H9 (cell line): ENCODE results near the gene SPRYD7. TPM values are rescaled to one million over a fixed set of nuclear protein-coding genes. Genes with fewer than 3 reads are reported as not detected.
A peak's percentile ranks its signal among the peaks of the same experiment; 100 is the strongest.

Experiments
- DNase-seq: peaks from one replicate; pipeline ENCODE4 v3.0.0-alpha.2; 2017
- H2AFZ ChIP-seq: one replicate; pipeline ENCODE4 v1.6.1; 2013; ENCODE audit warnings: mild to moderate bottlenecking, low read length, control low read depth, moderate library complexity
- H2AK5ac ChIP-seq: 2 replicates; pipeline ENCODE4 v1.6.1; 2013; ENCODE audit warnings: low read length, control low read depth, mixed read lengths; ENCODE audit not compliant: insufficient read length
- H2BK120ac ChIP-seq: one replicate; pipeline ENCODE4 v1.6.1; 2013; ENCODE audit warnings: low read depth, mild to moderate bottlenecking, low read length, control low read depth, inconsistent platforms; ENCODE audit not compliant: poor library complexity, severe bottlenecking
- H2BK12ac ChIP-seq: 2 replicates; pipeline ENCODE4 v1.6.1; 2013; ENCODE audit warnings: low read length, control low read depth, mixed read lengths, low read depth; ENCODE audit not compliant: insufficient read length
- H2BK15ac ChIP-seq: 2 replicates; pipeline ENCODE4 v1.6.1; 2013; ENCODE audit warnings: low read depth, low read length, control low read depth
- H2BK20ac ChIP-seq: one replicate; pipeline ENCODE4 v1.6.1; 2013; ENCODE audit warnings: low read depth, mild to moderate bottlenecking, low read length, control low read depth, inconsistent platforms; ENCODE audit not compliant: poor library complexity, severe bottlenecking
- H2BK5ac ChIP-seq: 2 replicates; pipeline ENCODE4 v1.6.1; 2013; ENCODE audit warnings: low read length, control low read depth, mixed read lengths; ENCODE audit not compliant: insufficient read length
- H3K14ac ChIP-seq: 2 replicates; pipeline ENCODE4 v1.6.1; 2013; ENCODE audit warnings: low read length, control low read depth; ENCODE audit not compliant: insufficient read depth
- H3K18ac ChIP-seq: 2 replicates; pipeline ENCODE4 v1.6.1; 2013; ENCODE audit warnings: low read depth, mild to moderate bottlenecking, mixed read lengths, low read length, control low read depth; ENCODE audit not compliant: insufficient read length
- H3K23ac ChIP-seq: 2 replicates; pipeline ENCODE4 v1.6.1; 2013; ENCODE audit warnings: low read length, control low read depth, mixed read lengths, low read depth; ENCODE audit not compliant: insufficient read length
- H3K23me2 ChIP-seq: 2 replicates; pipeline ENCODE4 v1.6.1; 2013; ENCODE audit warnings: low read depth, mild to moderate bottlenecking, mixed read lengths, low read length, control low read depth; ENCODE audit not compliant: insufficient read length, poor library complexity, severe bottlenecking
- H3K27ac ChIP-seq: 2 replicates; pipeline ENCODE4 v1.5.1; 2013; ENCODE audit warnings: low read length, control low read depth, mixed read lengths, low read depth; ENCODE audit not compliant: insufficient read length
- H3K27me3 ChIP-seq: 2 replicates; pipeline ENCODE4 v1.6.1; 2013; ENCODE audit warnings: low read length, control low read depth, inconsistent platforms; ENCODE audit not compliant: insufficient read depth
- H3K4ac ChIP-seq: 2 replicates; pipeline ENCODE4 v1.6.1; 2013; ENCODE audit warnings: low read depth, mild to moderate bottlenecking, control low read depth, inconsistent platforms, low read length, moderate library complexity
- H3K4me1 ChIP-seq: 2 replicates; pipeline ENCODE4 v1.6.1; 2013; ENCODE audit warnings: low read length, control low read depth, inconsistent platforms; ENCODE audit not compliant: insufficient read depth
- H3K4me2 ChIP-seq: 2 replicates; pipeline ENCODE4 v1.6.1; 2013; ENCODE audit warnings: low read length, control low read depth, mixed read lengths; ENCODE audit not compliant: insufficient read length, insufficient read depth
- H3K56ac ChIP-seq: 2 replicates; pipeline ENCODE4 v1.6.1; 2013; ENCODE audit warnings: low read depth, mild to moderate bottlenecking, mixed read lengths, low read length, control low read depth; ENCODE audit not compliant: insufficient read length
- H3K79me1 ChIP-seq: 2 replicates; pipeline ENCODE4 v1.6.1; 2013; ENCODE audit warnings: low read depth, mild to moderate bottlenecking, moderate library complexity, low read length, control low read depth, inconsistent platforms; ENCODE audit not compliant: insufficient read depth, poor library complexity, severe bottlenecking
- H3K79me2 ChIP-seq: 2 replicates; pipeline ENCODE4 v1.6.1; 2013; ENCODE audit warnings: low read length, control low read depth, inconsistent platforms; ENCODE audit not compliant: insufficient read depth
- H3K9ac ChIP-seq: 2 replicates; pipeline ENCODE4 v1.6.1; 2013; ENCODE audit warnings: low read length, control low read depth, mixed read lengths; ENCODE audit not compliant: insufficient read length; ENCODE audit errors: extremely low read depth
- H3K9me3 ChIP-seq: one replicate; pipeline ENCODE4 v1.6.1; 2013; ENCODE audit warnings: low read depth, low read length, inconsistent platforms; ENCODE audit not compliant: control insufficient read depth
- H3T11ph ChIP-seq: one replicate; pipeline ENCODE4 v1.6.1; 2013; ENCODE audit warnings: mild to moderate bottlenecking, low read length, control low read depth, inconsistent platforms
- H4K20me1 ChIP-seq: one replicate; pipeline ENCODE4 v1.6.1; 2013; ENCODE audit not compliant: control insufficient read depth, insufficient read length, insufficient read depth
- H4K5ac ChIP-seq: 2 replicates; pipeline ENCODE4 v1.6.1; 2013; ENCODE audit warnings: low read depth, mild to moderate bottlenecking, mixed read lengths, low read length, control low read depth; ENCODE audit not compliant: insufficient read length
- H4K8ac ChIP-seq: replicated peaks from 2 replicates; pipeline ENCODE4 v1.6.1; 2013; ENCODE audit warnings: low read length, control low read depth, mixed read lengths, low read depth; ENCODE audit not compliant: insufficient read length
- H4K91ac ChIP-seq: 2 replicates; pipeline ENCODE4 v1.6.1; 2013; ENCODE audit warnings: low read depth, mild to moderate bottlenecking, moderate library complexity, mixed read lengths, low read length, control low read depth; ENCODE audit not compliant: insufficient read length
- H3K27ac Mint-ChIP-seq, 3 experiments: 2 replicates in 2 of 3; 3 replicates in 1 of 3; pipeline ENCODE4 v1.8.0; 2020 to 2021; ENCODE audit warnings: mixed read lengths in 3 of 3, mild to moderate bottlenecking in 1 of 3, moderate library complexity in 1 of 3
- H3K27me3 Mint-ChIP-seq: 2 replicates; pipeline ENCODE4 v1.8.0; 2021; ENCODE audit warnings: low read depth, mild to moderate bottlenecking, moderate library complexity, mixed read lengths
- H3K36me3 Mint-ChIP-seq, 3 experiments: 2 replicates in 2 of 3; 3 replicates in 1 of 3; pipeline ENCODE4 v1.8.0; 2020 to 2021; ENCODE audit warnings: low read depth in 3 of 3, mixed read lengths in 3 of 3; ENCODE audit not compliant: insufficient read depth in 1 of 3
- H3K4me1 Mint-ChIP-seq, 2 experiments: 2 replicates each; pipeline ENCODE4 v1.8.0; 2020; ENCODE audit warnings: mixed read lengths in 2 of 2
- H3K4me3 Mint-ChIP-seq, 2 experiments: 2 replicates in 1 of 2; 3 replicates in 1 of 2; pipeline ENCODE4 v1.8.0; 2020 to 2021; ENCODE audit warnings: mild to moderate bottlenecking in 2 of 2, mixed read lengths in 2 of 2, moderate library complexity in 1 of 2
- H3K9me3 Mint-ChIP-seq, 2 experiments: 2 replicates in 1 of 2; 3 replicates in 1 of 2; pipeline ENCODE4 v1.8.0; 2020; ENCODE audit warnings: mild to moderate bottlenecking in 2 of 2, mixed read lengths in 2 of 2, moderate library complexity in 1 of 2
- WGBS: extraction: QIAGEN DNeasy Blood & Tissue Kit; methylation state at CpG from one replicate; pipeline ENCODE4 v1.1.7; 2013; ENCODE audit warnings: missing lambda C conversion rate, low lambda C conversion rate, mixed read lengths; ENCODE audit not compliant: insufficient read length; ENCODE audit errors: extremely low coverage; 5-methylcytosine and 5-hydroxymethylcytosine counted together
- total RNA-seq: library from RNA; stranded (reverse); gene quantifications from 2 replicates; pipeline ENCODE4 v1.2.1, GENCODE V29; 2021
- TF ChIP-seq, protein P1 (sequence below): fragments of 200-600 bp; sonication (generic); conservative IDR thresholded peaks from 3 replicates; pipeline ENCODE4 v1.8.0; 2021; ENCODE audit warnings: antibody characterized with exemption, mild to moderate bottlenecking

Gene SPRYD7
- total RNA-seq, 1 experiment from 2014 or later: 1.8 TPM

- no peaks in the 10 kb centered on the region for H3K23me2 ChIP-seq
- H3K27me3 ChIP-seq: no peaks in the 10 kb centered on the region
- H4K5ac ChIP-seq: no peak overlapping the region
- no peak overlapping the region for H2BK5ac ChIP-seq
- no peaks in the 10 kb centered on the region for H4K20me1 ChIP-seq
- H3K23ac ChIP-seq: no peak overlapping the region
- no peak overlapping the region for H2AFZ ChIP-seq
- peak; percentile 29 for DNase-seq
- no peak overlapping the region for H3K56ac ChIP-seq
- H2BK15ac ChIP-seq: no peak overlapping the region
- Mint-ChIP-seq H3K9me3 (peaks cover 0 to 4% of the 10 kb centered on the region in 2 experiments; a peak in 1 of 5 replicates), H3K27me3 (no peaks in the 10 kb centered on the region), H3K36me3 (no peaks in the 10 kb centered on the region; a peak in 1 of 7 replicates), H3K4me3 (no peak overlapping the region), H3K27ac (no peak overlapping the region), H3K4me1 (no peaks in the 10 kb centered on the region)
- H4K91ac ChIP-seq: no peak overlapping the region
- no peak overlapping the region for H3K27ac ChIP-seq
- H2BK20ac ChIP-seq: no peak overlapping the region
- H3K79me1 ChIP-seq: no peaks in the 10 kb centered on the region
- no peak overlapping the region for H3T11ph ChIP-seq
- no peak overlapping the region for H3K4ac ChIP-seq
- no CpG with 5 or more reads among the region's 5 CpGs for WGBS
- no peak overlapping the region for H3K4me2 ChIP-seq
- no peak overlapping the region for H2BK120ac ChIP-seq
- no peaks in the 10 kb centered on the region for H3K4me1 ChIP-seq
- H3K14ac ChIP-seq: no peak overlapping the region
- no peak overlapping the region for H2BK12ac ChIP-seq
- no peaks in the 10 kb centered on the region for H3K79me2 ChIP-seq
- no peak overlapping the region for H3K9ac ChIP-seq
- no peaks in the 10 kb centered on the region for H3K9me3 ChIP-seq
- no peak overlapping the region for H3K18ac ChIP-seq
- no peak overlapping the region for H2AK5ac ChIP-seq
- H4K8ac ChIP-seq: no peak overlapping the region
- TF ChIP-seq, protein P1, sequence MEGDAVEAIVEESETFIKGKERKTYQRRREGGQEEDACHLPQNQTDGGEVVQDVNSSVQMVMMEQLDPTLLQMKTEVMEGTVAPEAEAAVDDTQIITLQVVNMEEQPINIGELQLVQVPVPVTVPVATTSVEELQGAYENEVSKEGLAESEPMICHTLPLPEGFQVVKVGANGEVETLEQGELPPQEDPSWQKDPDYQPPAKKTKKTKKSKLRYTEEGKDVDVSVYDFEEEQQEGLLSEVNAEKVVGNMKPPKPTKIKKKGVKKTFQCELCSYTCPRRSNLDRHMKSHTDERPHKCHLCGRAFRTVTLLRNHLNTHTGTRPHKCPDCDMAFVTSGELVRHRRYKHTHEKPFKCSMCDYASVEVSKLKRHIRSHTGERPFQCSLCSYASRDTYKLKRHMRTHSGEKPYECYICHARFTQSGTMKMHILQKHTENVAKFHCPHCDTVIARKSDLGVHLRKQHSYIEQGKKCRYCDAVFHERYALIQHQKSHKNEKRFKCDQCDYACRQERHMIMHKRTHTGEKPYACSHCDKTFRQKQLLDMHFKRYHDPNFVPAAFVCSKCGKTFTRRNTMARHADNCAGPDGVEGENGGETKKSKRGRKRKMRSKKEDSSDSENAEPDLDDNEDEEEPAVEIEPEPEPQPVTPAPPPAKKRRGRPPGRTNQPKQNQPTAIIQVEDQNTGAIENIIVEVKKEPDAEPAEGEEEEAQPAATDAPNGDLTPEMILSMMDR: peak; percentile 67
Observed at GRCh38 chr13:49908637-49909036, 27.5 kb downstream of the SPRYD7 start.
